ENCODE results near the gene USO1.

USO1 gene, protein sequence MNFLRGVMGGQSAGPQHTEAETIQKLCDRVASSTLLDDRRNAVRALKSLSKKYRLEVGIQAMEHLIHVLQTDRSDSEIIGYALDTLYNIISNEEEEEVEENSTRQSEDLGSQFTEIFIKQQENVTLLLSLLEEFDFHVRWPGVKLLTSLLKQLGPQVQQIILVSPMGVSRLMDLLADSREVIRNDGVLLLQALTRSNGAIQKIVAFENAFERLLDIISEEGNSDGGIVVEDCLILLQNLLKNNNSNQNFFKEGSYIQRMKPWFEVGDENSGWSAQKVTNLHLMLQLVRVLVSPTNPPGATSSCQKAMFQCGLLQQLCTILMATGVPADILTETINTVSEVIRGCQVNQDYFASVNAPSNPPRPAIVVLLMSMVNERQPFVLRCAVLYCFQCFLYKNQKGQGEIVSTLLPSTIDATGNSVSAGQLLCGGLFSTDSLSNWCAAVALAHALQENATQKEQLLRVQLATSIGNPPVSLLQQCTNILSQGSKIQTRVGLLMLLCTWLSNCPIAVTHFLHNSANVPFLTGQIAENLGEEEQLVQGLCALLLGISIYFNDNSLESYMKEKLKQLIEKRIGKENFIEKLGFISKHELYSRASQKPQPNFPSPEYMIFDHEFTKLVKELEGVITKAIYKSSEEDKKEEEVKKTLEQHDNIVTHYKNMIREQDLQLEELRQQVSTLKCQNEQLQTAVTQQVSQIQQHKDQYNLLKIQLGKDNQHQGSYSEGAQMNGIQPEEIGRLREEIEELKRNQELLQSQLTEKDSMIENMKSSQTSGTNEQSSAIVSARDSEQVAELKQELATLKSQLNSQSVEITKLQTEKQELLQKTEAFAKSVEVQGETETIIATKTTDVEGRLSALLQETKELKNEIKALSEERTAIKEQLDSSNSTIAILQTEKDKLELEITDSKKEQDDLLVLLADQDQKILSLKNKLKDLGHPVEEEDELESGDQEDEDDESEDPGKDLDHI

DNA sequence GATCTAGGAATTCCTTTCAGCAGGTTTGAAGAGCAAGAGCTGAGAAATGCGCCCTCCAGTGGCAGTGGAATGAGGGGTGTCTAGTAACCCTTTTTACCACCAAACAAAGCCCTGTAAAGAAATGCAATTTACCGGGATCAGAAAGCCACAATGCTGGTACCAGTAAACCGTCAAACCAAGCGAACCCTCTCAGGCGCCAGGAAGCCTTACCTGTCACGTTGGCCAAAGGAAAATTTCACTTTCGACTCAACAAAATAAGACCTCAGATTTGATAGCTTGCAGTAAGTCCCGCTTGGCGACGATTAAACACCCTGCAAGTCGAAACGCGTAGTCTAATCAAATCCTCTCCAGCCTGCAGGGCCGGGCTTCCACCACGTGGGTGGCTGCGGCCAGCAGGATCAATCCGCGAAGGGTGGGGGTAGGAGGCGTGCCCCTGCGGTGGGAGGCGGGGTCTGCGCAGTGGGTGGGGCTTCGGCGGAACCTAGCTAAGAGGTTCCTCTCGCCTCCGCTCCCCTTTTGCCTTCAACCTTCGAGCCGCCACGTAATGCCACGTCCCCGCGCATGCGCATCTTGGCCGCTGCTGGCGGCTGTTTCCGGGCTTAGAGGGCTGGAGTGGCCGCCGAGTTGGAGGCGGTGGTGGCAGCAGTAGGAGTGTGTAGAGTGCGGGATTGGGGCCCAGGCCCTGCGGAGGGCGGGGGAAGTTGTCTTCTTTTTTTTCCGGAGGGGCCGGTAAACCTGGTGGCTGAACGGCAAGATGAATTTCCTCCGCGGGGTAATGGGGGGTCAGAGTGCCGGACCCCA, at the start of gene USO1:
TSS of gene USO1 (plus strand) at position 512 of the 801 bp plus-strand sequence. CDS start at position 755, 243 bp downstream.
- TF ChIP-seq, protein P1, sequence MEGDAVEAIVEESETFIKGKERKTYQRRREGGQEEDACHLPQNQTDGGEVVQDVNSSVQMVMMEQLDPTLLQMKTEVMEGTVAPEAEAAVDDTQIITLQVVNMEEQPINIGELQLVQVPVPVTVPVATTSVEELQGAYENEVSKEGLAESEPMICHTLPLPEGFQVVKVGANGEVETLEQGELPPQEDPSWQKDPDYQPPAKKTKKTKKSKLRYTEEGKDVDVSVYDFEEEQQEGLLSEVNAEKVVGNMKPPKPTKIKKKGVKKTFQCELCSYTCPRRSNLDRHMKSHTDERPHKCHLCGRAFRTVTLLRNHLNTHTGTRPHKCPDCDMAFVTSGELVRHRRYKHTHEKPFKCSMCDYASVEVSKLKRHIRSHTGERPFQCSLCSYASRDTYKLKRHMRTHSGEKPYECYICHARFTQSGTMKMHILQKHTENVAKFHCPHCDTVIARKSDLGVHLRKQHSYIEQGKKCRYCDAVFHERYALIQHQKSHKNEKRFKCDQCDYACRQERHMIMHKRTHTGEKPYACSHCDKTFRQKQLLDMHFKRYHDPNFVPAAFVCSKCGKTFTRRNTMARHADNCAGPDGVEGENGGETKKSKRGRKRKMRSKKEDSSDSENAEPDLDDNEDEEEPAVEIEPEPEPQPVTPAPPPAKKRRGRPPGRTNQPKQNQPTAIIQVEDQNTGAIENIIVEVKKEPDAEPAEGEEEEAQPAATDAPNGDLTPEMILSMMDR (IDR thresholded peaks at IDR 0.05; ENCODE audit: low read depth, low read length), result peak; percentile 69
- peak within 1 kb of the TSS; percentile 97 for H3K4me3 ChIP-seq (ENCODE audit: low read depth, low read length)

DNA sequence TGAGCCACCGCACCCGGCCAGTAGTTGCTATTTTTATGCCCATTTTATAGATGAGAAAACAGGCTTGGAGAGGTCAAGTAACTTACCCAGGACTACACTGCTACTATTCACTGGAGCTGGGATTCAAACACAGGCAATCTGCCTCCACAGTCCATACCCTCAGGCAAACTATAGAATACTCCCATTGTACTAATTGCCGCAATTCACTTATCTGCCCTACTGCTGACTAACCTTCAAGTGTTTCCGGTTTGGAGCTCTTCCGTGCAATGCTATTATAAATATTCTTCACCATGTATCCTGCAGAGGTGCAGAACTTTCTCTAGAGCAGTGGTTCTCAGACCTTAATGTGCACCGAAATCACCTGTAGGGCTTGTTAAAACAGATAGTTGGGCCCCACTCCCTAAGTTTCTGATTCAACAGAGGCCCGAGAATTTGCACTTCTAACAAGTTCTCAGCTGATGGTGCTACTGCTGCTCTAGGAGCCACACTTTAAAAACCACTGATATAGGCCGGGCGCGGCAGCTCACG, 49.3 kb upstream of the USO1 start:
- H3K4me3 ChIP-seq (ENCODE audit: low read depth, low read length), result no peak overlapping the region
- TF ChIP-seq, protein P1 (IDR thresholded peaks at IDR 0.05; ENCODE audit: low read depth, low read length), result no peak

DNA sequence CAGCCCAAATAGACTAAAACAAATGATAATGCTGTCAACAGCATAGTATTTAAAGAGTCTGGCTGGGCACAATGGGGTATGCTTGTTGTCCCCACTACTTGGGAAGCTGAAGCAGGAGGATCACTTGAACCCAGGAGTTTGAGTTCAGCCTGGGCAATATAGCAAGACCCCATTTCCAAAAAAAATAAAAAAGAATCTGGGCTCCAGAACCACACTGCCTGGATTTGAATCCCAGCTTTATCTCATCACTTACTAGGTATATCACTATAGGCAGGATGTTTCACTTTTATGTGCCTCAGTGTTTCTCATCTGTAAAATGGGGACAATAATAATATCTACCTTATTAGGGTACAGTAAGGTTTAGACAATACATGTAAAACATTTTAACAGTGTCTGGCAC, 45.9 kb upstream of the USO1 start:
- no peak overlapping the region for H3K4me3 ChIP-seq (ENCODE audit: low read depth, low read length)
- TF ChIP-seq, protein P1 (IDR thresholded peaks at IDR 0.05; ENCODE audit: low read depth, low read length), result no peak

DNA sequence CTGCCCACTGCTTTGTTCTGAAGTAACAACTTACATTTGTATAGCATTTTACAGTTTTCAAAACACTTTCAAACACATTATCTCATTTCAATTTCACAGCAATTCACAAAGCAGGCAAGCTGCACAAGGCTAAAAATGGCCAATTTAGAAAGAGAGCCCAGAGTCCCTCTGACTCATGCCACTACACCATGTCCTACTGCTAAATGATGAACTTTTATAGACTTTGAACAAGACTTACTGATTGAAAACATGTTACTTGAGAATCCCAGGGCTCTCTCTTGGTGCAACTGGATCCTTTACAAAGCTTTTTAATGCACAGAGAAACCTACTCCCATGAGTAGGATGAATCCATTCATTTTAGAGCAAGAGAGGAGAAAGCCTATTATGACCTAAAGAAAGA, 45.4 kb upstream of the USO1 start:
- no peak overlapping the region for H3K4me3 ChIP-seq (ENCODE audit: low read depth, low read length)
- TF ChIP-seq, protein P1 (IDR thresholded peaks at IDR 0.05; ENCODE audit: low read depth, low read length), result no peak

DNA sequence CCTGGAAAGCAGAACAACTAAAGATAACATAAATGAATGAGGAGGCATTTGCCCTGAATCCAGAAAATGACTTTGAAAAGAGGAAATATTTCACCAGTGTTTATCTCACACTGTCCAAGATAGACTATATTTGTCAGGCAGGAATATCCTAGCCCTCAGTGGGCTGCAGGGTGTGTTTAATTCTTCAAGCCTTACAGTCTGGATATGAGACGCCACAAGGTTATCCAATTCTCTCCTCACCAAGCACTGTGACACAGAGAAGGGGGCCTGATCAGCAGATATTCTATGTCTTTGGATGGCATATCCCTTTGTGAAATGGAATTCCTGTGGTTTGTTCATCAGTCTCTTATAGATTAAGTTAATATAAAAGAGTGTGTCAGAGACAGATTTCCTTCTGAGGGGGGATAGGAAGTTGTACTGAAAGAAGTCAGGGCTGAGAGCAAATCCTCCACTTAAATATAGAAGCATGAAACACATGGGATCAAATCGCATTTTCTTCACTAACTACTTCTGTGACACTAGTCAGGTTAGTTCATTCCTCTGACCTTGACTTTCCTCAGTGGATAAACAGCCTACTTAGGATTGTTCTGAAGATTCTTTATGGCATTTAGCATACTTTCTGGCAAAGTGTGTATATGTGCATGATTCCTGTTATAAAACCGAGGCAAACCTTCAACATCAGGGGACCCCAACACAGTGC, 44.4 kb upstream of the USO1 start:
- TF ChIP-seq, protein P1 (IDR thresholded peaks at IDR 0.05; ENCODE audit: low read depth, low read length), result no peak
- no peak overlapping the region for H3K4me3 ChIP-seq (ENCODE audit: low read depth, low read length)

DNA sequence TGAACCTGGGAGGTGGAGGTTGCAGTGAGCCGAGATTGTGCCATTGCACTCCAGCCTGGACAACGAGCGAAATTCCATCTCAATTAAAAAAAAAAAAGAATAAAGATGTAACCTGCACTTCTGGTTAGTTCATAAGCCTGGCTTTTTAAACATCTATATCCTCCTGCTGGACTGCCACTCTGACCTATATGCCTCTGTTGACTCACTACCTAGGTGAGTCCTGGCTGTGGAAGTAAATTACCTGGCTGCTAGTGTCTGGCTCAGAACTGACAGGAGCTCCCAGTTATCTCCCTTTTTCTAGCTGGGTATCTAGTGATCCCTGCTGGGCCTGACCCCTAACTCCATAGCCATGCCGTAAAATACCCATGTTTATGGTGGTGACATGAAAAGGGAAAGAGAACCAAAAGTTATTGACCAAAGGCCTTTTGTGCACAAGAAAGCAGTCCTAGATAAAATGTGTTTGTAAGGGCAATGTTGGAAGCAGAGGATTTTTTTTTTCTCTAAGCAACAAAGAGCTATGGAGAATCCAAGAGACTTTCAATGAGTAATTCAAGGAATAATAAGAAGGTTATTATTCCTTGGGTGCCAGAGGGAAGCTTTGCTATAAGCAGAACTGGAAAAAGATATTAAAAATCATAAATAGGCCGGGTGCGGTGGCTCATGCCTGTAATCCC, 40.8 kb upstream of the USO1 start:
- TF ChIP-seq, protein P1 (IDR thresholded peaks at IDR 0.05; ENCODE audit: low read depth, low read length), result no peak
- H3K4me3 ChIP-seq (ENCODE audit: low read depth, low read length), result no peak overlapping the region
